ENCODE measurements around the gene SUSD3. TPM values are rescaled to one million over a fixed set of nuclear protein-coding genes. Genes with fewer than 3 reads are reported as not detected.

SUSD3 gene
- total and polyA plus RNA-seq, 3 experiments from 2014 or later: 11.3 to 103 (median 12.3) TPM

- ChIA-PET POLR2A (interaction anchor here (0.6 kb wide), 1 partner anchor 66 kb away, joined by 3 read pairs; no protein-coding TSS in a partner anchor), CTCF (no interaction called here)
- peak overlapping the region in 1 of 8 donors; percentile 15 for H3K27ac Mint-ChIP-seq
- Histone ChIP-seq H3K27ac (ENCODE audit: low read depth, low read length) (no peak overlapping the region), H3K36me3 (ENCODE audit: insufficient read depth, low read length) (peaks cover 23% of the 10 kb centered on the region), H3K4me1 (ENCODE audit: insufficient read depth, low read length) (peaks cover 78% of the 10 kb centered on the region), H3K27me3 (ENCODE audit: insufficient read depth, low read length, poor library complexity, severe bottlenecking) (no peaks in the 10 kb centered on the region), H3K9me3 (ENCODE audit: low read length) (no peaks in the 10 kb centered on the region), H3K4me3 (ENCODE audit: low read length) (no peak overlapping the region)
- H3K4me1 Mint-ChIP-seq: peaks cover 46 to 90% (median 73%) of the 10 kb centered on the region in 3 donors
- no peak overlapping the region for H3K4me3 Mint-ChIP-seq
- DNase-seq: peak in 1 of 5 donors; percentile 19
- peaks cover 0 to 2% (median 0%) of the 10 kb centered on the region in 5 donors for H3K9me3 Mint-ChIP-seq
- H3K36me3 Mint-ChIP-seq: peaks cover 7 to 64% (median 7%) of the 10 kb centered on the region in 3 donors
- peaks cover 0 to 2% of the 10 kb centered on the region in 2 donors for H3K27me3 Mint-ChIP-seq
Observed at GRCh38 chr9:93068956-93069355, 10.5 kb downstream of the SUSD3 start.

GRCh38 chr9:93071464-93071863, 13.0 kb downstream of the SUSD3 start:
- H3K9me3 Mint-ChIP-seq: no peaks in the 10 kb centered on the region
- H3K4me3 Mint-ChIP-seq: no peak overlapping the region
- CTCF ChIA-PET: interaction anchor here (1.0 to 1.3 kb wide), 3 partner anchors 38 to 68 kb away, joined by 3 to 4 read pairs (median 3); no protein-coding TSS in a partner anchor
- no peaks in the 10 kb centered on the region for H3K27me3 Mint-ChIP-seq
- POLR2A ChIA-PET: interaction anchor here (0.6 to 1.0 kb wide), 2 partner anchors 12 to 82 kb away, joined by 3 read pairs; no protein-coding TSS in a partner anchor
- peaks cover 32 to 89% (median 55%) of the 10 kb centered on the region in 3 donors for H3K4me1 Mint-ChIP-seq
- DNase-seq: no peak
- Histone ChIP-seq H3K4me3 (ENCODE audit: low read length) (no peak overlapping the region), H3K4me1 (ENCODE audit: insufficient read depth, low read length) (peaks cover 60% of the 10 kb centered on the region), H3K9me3 (ENCODE audit: low read length) (no peaks in the 10 kb centered on the region), H3K27ac (ENCODE audit: low read depth, low read length) (no peak overlapping the region), H3K27me3 (ENCODE audit: insufficient read depth, low read length, poor library complexity, severe bottlenecking) (no peaks in the 10 kb centered on the region), H3K36me3 (ENCODE audit: insufficient read depth, low read length) (peaks cover 22% of the 10 kb centered on the region)
- peak overlapping the region in 2 of 8 donors; percentile 30 to 64 for H3K27ac Mint-ChIP-seq
- H3K36me3 Mint-ChIP-seq: peaks cover 4 to 62% (median 7%) of the 10 kb centered on the region in 3 donors

- Histone ChIP-seq H3K4me1 (ENCODE audit: insufficient read depth, low read length) (peaks cover 54% of the 10 kb centered on the region), H3K9me3 (ENCODE audit: low read length) (no peaks in the 10 kb centered on the region), H3K27me3 (ENCODE audit: insufficient read depth, low read length, poor library complexity, severe bottlenecking) (no peaks in the 10 kb centered on the region), H3K4me3 (ENCODE audit: low read length) (no peak overlapping the region), H3K36me3 (ENCODE audit: insufficient read depth, low read length) (peaks cover 22% of the 10 kb centered on the region), H3K27ac (ENCODE audit: low read depth, low read length) (no peak overlapping the region)
- Mint-ChIP-seq H3K36me3 (peaks cover 6 to 65% (median 8%) of the 10 kb centered on the region in 3 donors), H3K9me3 (no peaks in the 10 kb centered on the region), H3K4me1 (peaks cover 29 to 90% (median 46%) of the 10 kb centered on the region in 3 donors), H3K27me3 (no peaks in the 10 kb centered on the region), H3K27ac (no peak overlapping the region), H3K4me3 (peak overlapping the region in 1 of 7 donors; percentile 18)
- no peak for DNase-seq
- ChIA-PET CTCF (interaction anchor here (1.1 kb wide), 1 partner anchor 68 kb away, joined by 4 read pairs; no protein-coding TSS in a partner anchor), POLR2A (no interaction called here)
Observed at GRCh38 chr9:93072383-93072795, 13.9 kb downstream of the SUSD3 start.

GRCh38 chr9:93076101-93076791, 17.7 kb downstream of the SUSD3 start:
- Mint-ChIP-seq H3K4me1 (peaks cover 16 to 64% (median 20%) of the 10 kb centered on the region in 3 donors), H3K36me3 (peaks cover 8 to 65% (median 12%) of the 10 kb centered on the region in 3 donors), H3K27me3 (no peaks in the 10 kb centered on the region), H3K9me3 (no peaks in the 10 kb centered on the region), H3K27ac (peak overlapping the region in 1 of 8 donors; percentile 29), H3K4me3 (no peak overlapping the region)
- Histone ChIP-seq H3K36me3 (ENCODE audit: insufficient read depth, low read length) (peaks cover 33% of the 10 kb centered on the region), H3K4me3 (ENCODE audit: low read length) (no peak overlapping the region), H3K9me3 (ENCODE audit: low read length) (no peaks in the 10 kb centered on the region), H3K4me1 (ENCODE audit: insufficient read depth, low read length) (peaks cover 23% of the 10 kb centered on the region), H3K27ac (ENCODE audit: low read depth, low read length) (no peak overlapping the region), H3K27me3 (ENCODE audit: insufficient read depth, low read length, poor library complexity, severe bottlenecking) (no peaks in the 10 kb centered on the region)
- ChIA-PET POLR2A (interaction anchor here (0.8 kb wide), 1 partner anchor 12 kb away, joined by 4 read pairs; no protein-coding TSS in a partner anchor), CTCF (interaction anchor here (1.1 kb wide), 1 partner anchor 11 kb away, joined by 3 read pairs; no protein-coding TSS in a partner anchor)
- peak in 1 of 5 donors; percentile 25 for DNase-seq

- no peak for DNase-seq
- H3K27ac ChIP-seq (ENCODE audit: low read depth, low read length): no peak overlapping the region
- peaks cover 28% of the 10 kb centered on the region for H3K36me3 ChIP-seq (ENCODE audit: insufficient read depth, low read length)
- no peaks in the 10 kb centered on the region for H3K27me3 ChIP-seq (ENCODE audit: insufficient read depth, low read length, poor library complexity, severe bottlenecking)
- Mint-ChIP-seq H3K9me3 (no peaks in the 10 kb centered on the region), H3K4me1 (peaks cover 14 to 65% (median 16%) of the 10 kb centered on the region in 3 donors), H3K27ac (peak overlapping the region in 1 of 8 donors; percentile 29), H3K4me3 (no peak overlapping the region), H3K36me3 (peaks cover 8 to 66% (median 13%) of the 10 kb centered on the region in 3 donors), H3K27me3 (no peaks in the 10 kb centered on the region)
- H3K4me3 ChIP-seq (ENCODE audit: low read length): no peak overlapping the region
- peaks cover 18% of the 10 kb centered on the region for H3K4me1 ChIP-seq (ENCODE audit: insufficient read depth, low read length)
- H3K9me3 ChIP-seq (ENCODE audit: low read length): no peaks in the 10 kb centered on the region
- ChIA-PET POLR2A (interaction anchor here (0.8 kb wide), 1 partner anchor 12 kb away, joined by 4 read pairs; no protein-coding TSS in a partner anchor), CTCF (no interaction called here)
Observed at GRCh38 chr9:93076792-93077128, 18.3 kb downstream of the SUSD3 start.

- Histone ChIP-seq H3K27ac (ENCODE audit: low read depth, low read length) (no peak overlapping the region), H3K36me3 (ENCODE audit: insufficient read depth, low read length) (peaks cover 22% of the 10 kb centered on the region), H3K9me3 (ENCODE audit: low read length) (no peaks in the 10 kb centered on the region), H3K4me1 (ENCODE audit: insufficient read depth, low read length) (peaks cover 12% of the 10 kb centered on the region), H3K4me3 (ENCODE audit: low read length) (no peak overlapping the region), H3K27me3 (ENCODE audit: insufficient read depth, low read length, poor library complexity, severe bottlenecking) (no peaks in the 10 kb centered on the region)
- Mint-ChIP-seq H3K36me3 (peaks cover 8 to 69% (median 13%) of the 10 kb centered on the region in 3 donors), H3K9me3 (no peaks in the 10 kb centered on the region), H3K4me3 (no peak overlapping the region), H3K4me1 (peaks cover 14 to 62% (median 15%) of the 10 kb centered on the region in 3 donors), H3K27ac (peak overlapping the region in 1 of 8 donors; percentile 56), H3K27me3 (no peaks in the 10 kb centered on the region)
- CTCF ChIA-PET: no interaction called here
- POLR2A ChIA-PET: no interaction called here
- DNase-seq: no peak
Observed at GRCh38 chr9:93077367-93077766, 18.9 kb downstream of the SUSD3 start.

GRCh38 chr9:93077811-93078210, 19.3 kb downstream of the SUSD3 start:
- Mint-ChIP-seq H3K27me3 (no peaks in the 10 kb centered on the region), H3K36me3 (peaks cover 8 to 69% (median 13%) of the 10 kb centered on the region in 3 donors), H3K9me3 (no peaks in the 10 kb centered on the region), H3K4me3 (no peak overlapping the region), H3K27ac (no peak overlapping the region), H3K4me1 (peaks cover 14 to 62% (median 16%) of the 10 kb centered on the region in 3 donors)
- ChIA-PET POLR2A (no interaction called here), CTCF (no interaction called here)
- H3K4me3 ChIP-seq (ENCODE audit: low read length): no peak overlapping the region
- no peak overlapping the region for H3K27ac ChIP-seq (ENCODE audit: low read depth, low read length)
- H3K27me3 ChIP-seq (ENCODE audit: insufficient read depth, low read length, poor library complexity, severe bottlenecking): no peaks in the 10 kb centered on the region
- peaks cover 12% of the 10 kb centered on the region for H3K4me1 ChIP-seq (ENCODE audit: insufficient read depth, low read length)
- DNase-seq: peak in 1 of 5 donors; percentile 22
- H3K36me3 ChIP-seq (ENCODE audit: insufficient read depth, low read length): peaks cover 21% of the 10 kb centered on the region
- H3K9me3 ChIP-seq (ENCODE audit: low read length): no peaks in the 10 kb centered on the region

- no peak overlapping the region for H3K27ac ChIP-seq (ENCODE audit: low read depth, low read length)
- Mint-ChIP-seq H3K9me3 (no peaks in the 10 kb centered on the region), H3K27ac (peak overlapping the region in 2 of 8 donors; percentile 45 to 77), H3K4me1 (peaks cover 19 to 60% (median 19%) of the 10 kb centered on the region in 3 donors), H3K4me3 (no peak overlapping the region), H3K27me3 (no peaks in the 10 kb centered on the region), H3K36me3 (peaks cover 8 to 71% (median 17%) of the 10 kb centered on the region in 3 donors)
- no peak overlapping the region for H3K4me3 ChIP-seq (ENCODE audit: low read length)
- no peaks in the 10 kb centered on the region for H3K9me3 ChIP-seq (ENCODE audit: low read length)
- H3K4me1 ChIP-seq (ENCODE audit: insufficient read depth, low read length): peaks cover 25% of the 10 kb centered on the region
- peaks cover 24% of the 10 kb centered on the region for H3K36me3 ChIP-seq (ENCODE audit: insufficient read depth, low read length)
- peak in 1 of 5 donors; percentile 19 for DNase-seq
- CTCF ChIA-PET: no interaction called here
- no peaks in the 10 kb centered on the region for H3K27me3 ChIP-seq (ENCODE audit: insufficient read depth, low read length, poor library complexity, severe bottlenecking)
- POLR2A ChIA-PET: no interaction called here
Observed at GRCh38 chr9:93079371-93079770, 20.9 kb downstream of the SUSD3 start.

Measured in CD8-positive, alpha-beta memory T cell (primary cell).